Esophagus muscularis mucosa (tissue), 4 donors: ENCODE results near the gene RAB11FIP4. TPM values are rescaled to one million over a fixed set of nuclear protein-coding genes. Genes with fewer than 3 reads are reported as not detected.

Source experiments
- DNase-seq: peaks from one replicate; pipeline ENCODE4 v3.0.0-alpha.2; 2017; ENCODE audit errors: extremely low spot score
- H3K27ac ChIP-seq, 4 donors: fragments of 200-600 bp; sonication (generic); replicated peaks in 1 of 4; 1 replicate in 3 of 4; 2 replicates in 1 of 4; pipeline ENCODE4 v1.5.1; 2016 to 2019; ENCODE audit warnings: mild to moderate bottlenecking in 1 of 4
- H3K27me3 ChIP-seq, 4 donors: fragments of 200-600 bp; sonication (generic); one replicate each; pipeline versions ENCODE4 v1.5.1 to v1.6.0; 2016 to 2019
- H3K36me3 ChIP-seq, 4 donors: fragments of 200-600 bp; sonication (generic); one replicate each; pipeline ENCODE4 v1.5.1; 2016 to 2019
- H3K4me1 ChIP-seq, 4 donors: fragments of 200-600 bp; sonication (generic); one replicate each; pipeline ENCODE4 v1.5.1; 2016 to 2019
- H3K4me3 ChIP-seq, 4 donors: fragments of 200-600 bp; sonication (generic); 1 replicate in 2 of 4; 2 replicates in 2 of 4; pipeline ENCODE4 v1.5.1; 2016 to 2019; ENCODE audit warnings: mild to moderate bottlenecking in 4 of 4, moderate library complexity in 1 of 4
- H3K9me3 ChIP-seq, 4 donors: fragments of 200-600 bp; sonication (generic); 1 replicate in 3 of 4; 2 replicates in 1 of 4; pipeline ENCODE4 v1.5.1; 2016 to 2019
- EP300 ChIP-seq: sonication (generic); formaldehyde crosslinking; IDR thresholded peaks from one replicate; pipeline ENCODE4 v1.6.1; 2017; ENCODE audit warnings: antibody characterized with exemption
- POLR2A ChIP-seq: fragments of 450-650 bp; IDR thresholded peaks from one replicate; pipeline ENCODE4 v1.6.1; 2017; ENCODE audit warnings: antibody characterized with exemption, moderate library complexity, mild to moderate bottlenecking, low read depth
- POLR2AphosphoS5 ChIP-seq, 2 donors: sonication (generic); formaldehyde crosslinking; IDR thresholded peaks; one replicate each; pipeline ENCODE4 v1.6.1; 2017; ENCODE audit warnings: antibody characterized with exemption in 2 of 2
- WGBS: methylation state at CpG from one replicate; pipeline ENCODE4 v1.1.5; 2018; 5-methylcytosine and 5-hydroxymethylcytosine counted together
- intact Hi-C: fragments of 100-400 bp; cut with DNase I; formaldehyde crosslinking; loops from one replicate; pipeline ENCODE4 v1.15.1; 2023
- total RNA-seq, 4 donors: library from RNA; depleted of rRNA; stranded (reverse); fragments of >200 nt; gene quantifications; one replicate each; pipeline versions ENCODE4 v1.1.0 to v1.2.1, GENCODE V29; 2016
- TF ChIP-seq, protein P1 (sequence below), 3 experiments: fragments of 200-600 bp in 2 of 3; fragments of 450-650 bp in 1 of 3; sonication (generic) in 2 of 3; IDR thresholded peaks; one replicate each; pipeline ENCODE4 v1.5.1; 2017 to 2019; ENCODE audit warnings: antibody characterized with exemption in 3 of 3, mild to moderate bottlenecking in 2 of 3, moderate library complexity in 1 of 3

The RAB11FIP4 gene
- total RNA-seq, 4 donors from 2014 or later = 0.75 to 2.3 (median 1.7) TPM

DNA sequence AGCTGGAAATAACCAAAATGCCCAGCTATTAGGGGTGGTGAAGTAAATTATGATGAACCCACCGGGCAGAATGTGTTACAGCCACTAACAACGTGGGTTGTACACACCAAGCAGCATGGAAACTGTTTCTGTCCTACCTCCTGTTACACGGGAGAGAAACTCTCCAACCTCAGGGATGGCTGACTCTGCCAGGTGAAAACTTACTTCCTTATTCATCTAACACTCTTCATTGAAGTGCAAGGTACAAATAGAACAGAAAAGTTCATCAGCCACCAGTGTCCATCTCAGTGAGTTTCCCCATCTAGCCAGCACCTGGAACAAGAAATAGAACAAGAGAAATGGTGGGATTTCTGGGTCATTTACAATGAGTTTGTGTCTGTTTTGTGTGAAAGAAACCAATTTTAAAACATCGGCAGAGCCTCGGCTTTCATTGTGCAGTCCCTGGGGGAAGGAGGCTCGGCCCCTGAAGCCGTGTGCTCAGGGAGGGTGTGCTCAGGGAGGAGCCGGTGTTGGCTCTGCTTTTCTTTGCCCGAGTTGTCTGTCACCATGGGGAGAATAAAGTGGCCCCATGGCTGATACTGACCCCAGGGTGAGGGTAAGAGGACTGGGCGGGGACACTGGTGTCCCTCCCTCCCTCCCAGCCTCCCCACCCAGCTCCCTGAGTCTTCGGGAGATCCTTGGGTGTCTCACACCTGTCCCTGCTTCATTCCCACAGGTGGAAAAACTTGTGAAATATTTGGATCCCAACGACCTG lies 39.8 kb downstream of the RAB11FIP4 start:
- Histone ChIP-seq H3K27ac (no peak overlapping the region), H3K9me3 (no peaks in the 10 kb centered on the region), H3K27me3 (peaks cover 0 to 78% (median 0%) of the 10 kb centered on the region in 4 donors), H3K36me3 (no peaks in the 10 kb centered on the region), H3K4me3 (no peak overlapping the region), H3K4me1 (no peaks in the 10 kb centered on the region)
- no peak for DNase-seq
- WGBS = 52% methylated on average over 12 of the region's 12 CpGs
- intact Hi-C loops = no loop called here
- no peak for TF ChIP-seq POLR2A

DNA sequence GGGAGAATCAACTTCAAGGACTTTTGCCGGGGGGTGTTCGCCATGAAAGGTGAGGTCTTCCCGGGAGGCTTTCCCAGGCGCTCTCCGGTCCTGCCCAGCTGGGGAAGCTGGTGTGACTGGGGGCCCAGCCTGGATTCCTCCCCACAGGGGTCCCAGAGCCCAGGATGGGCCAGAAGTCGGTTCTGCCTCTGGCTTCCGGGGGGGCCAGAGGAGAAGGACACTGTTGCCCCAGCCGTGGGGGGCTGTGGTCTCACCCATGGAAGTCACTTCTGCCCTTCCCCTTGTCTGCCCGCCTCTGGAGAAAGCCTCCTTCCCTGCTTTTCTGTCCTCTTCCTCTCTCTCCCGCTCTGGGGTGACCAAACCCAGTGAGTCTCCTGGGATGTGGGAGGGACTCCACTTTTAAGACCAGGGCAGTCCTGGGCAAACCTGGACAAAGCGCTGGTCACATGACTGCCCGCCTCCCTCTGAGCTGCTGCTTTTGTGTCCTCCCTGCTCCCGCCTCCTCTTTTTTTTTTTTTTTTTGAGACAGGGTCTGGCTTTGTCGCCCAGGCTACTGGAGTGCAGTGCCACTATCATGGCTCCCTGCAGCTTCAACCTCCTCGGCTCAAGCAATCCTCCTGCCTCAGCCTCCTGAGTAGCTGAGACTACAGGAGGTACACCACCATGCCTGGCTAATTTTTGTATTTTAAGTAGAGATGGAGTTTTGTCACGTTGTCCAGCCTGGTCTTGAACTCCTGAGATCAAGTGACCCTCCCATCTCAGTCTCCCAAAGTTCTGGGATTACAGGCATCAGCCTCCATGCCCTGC lies 40.6 kb downstream of the RAB11FIP4 start:
- peaks cover 0 to 74% (median 0%) of the 10 kb centered on the region in 4 donors for H3K27me3 ChIP-seq
- H3K9me3 ChIP-seq = no peaks in the 10 kb centered on the region
- no peaks in the 10 kb centered on the region for H3K36me3 ChIP-seq
- TF ChIP-seq POLR2A (no peak), EP300 (no peak), POLR2AphosphoS5 (IDR thresholded peaks at IDR 0.05) (no peak)
- TF ChIP-seq, protein P1, sequence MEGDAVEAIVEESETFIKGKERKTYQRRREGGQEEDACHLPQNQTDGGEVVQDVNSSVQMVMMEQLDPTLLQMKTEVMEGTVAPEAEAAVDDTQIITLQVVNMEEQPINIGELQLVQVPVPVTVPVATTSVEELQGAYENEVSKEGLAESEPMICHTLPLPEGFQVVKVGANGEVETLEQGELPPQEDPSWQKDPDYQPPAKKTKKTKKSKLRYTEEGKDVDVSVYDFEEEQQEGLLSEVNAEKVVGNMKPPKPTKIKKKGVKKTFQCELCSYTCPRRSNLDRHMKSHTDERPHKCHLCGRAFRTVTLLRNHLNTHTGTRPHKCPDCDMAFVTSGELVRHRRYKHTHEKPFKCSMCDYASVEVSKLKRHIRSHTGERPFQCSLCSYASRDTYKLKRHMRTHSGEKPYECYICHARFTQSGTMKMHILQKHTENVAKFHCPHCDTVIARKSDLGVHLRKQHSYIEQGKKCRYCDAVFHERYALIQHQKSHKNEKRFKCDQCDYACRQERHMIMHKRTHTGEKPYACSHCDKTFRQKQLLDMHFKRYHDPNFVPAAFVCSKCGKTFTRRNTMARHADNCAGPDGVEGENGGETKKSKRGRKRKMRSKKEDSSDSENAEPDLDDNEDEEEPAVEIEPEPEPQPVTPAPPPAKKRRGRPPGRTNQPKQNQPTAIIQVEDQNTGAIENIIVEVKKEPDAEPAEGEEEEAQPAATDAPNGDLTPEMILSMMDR (IDR thresholded peaks at IDR 0.05) = no peak
- DNase-seq = no peak
- peaks cover 0 to under 1% (median 0%) of the 10 kb centered on the region in 4 donors for H3K4me1 ChIP-seq
- no peak overlapping the region for H3K27ac ChIP-seq
- WGBS = 64% methylated on average over 11 of the region's 16 CpGs
- H3K4me3 ChIP-seq = no peak overlapping the region
- intact Hi-C loops = no loop called here

DNA sequence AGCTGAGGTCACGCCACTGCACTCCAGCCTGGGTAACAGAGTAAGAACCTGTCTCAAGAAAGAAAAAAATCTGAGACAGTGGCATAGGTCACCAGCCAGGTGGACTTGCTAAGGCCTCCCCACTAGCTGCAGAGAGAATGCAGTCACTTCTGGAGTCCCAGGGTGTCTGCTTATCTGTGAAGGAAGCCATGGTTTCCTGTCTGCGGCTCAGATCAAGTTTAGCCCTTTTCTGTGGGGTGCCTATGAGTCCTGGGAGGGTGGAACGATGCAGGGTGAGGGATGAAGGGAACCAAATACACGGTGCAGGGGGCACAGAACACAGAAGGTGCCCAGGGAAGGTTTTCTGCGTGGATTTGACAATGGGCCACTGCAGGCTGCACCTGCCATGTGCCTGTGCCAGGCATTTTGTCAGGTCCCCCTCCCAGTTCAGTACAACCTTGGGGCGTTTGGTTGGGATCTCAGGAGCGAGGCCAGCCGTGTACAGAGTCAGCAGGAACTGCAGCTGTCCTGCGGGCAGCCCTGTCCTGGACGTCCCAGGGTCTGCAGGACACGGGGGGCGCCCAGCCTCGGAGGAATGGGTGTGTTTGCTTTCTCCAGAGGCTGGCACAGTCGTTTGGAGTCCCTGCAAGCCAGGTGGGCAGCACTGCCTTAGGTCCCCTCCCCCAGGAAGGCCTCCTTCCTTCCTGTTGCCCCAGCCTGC lies 41.8 kb downstream of the RAB11FIP4 start:
- intact Hi-C loops = no loop called here
- DNase-seq = no peak
- H3K4me3 ChIP-seq = no peak overlapping the region
- peaks cover 0 to 62% (median 0%) of the 10 kb centered on the region in 4 donors for H3K27me3 ChIP-seq
- WGBS = 65% methylated on average over 11 of the region's 14 CpGs
- H3K36me3 ChIP-seq = no peaks in the 10 kb centered on the region
- peaks cover 0 to 7% (median 5%) of the 10 kb centered on the region in 4 donors for H3K4me1 ChIP-seq
- no peak overlapping the region for H3K27ac ChIP-seq
- H3K9me3 ChIP-seq = no peaks in the 10 kb centered on the region
- no peak for TF ChIP-seq EP300

DNA sequence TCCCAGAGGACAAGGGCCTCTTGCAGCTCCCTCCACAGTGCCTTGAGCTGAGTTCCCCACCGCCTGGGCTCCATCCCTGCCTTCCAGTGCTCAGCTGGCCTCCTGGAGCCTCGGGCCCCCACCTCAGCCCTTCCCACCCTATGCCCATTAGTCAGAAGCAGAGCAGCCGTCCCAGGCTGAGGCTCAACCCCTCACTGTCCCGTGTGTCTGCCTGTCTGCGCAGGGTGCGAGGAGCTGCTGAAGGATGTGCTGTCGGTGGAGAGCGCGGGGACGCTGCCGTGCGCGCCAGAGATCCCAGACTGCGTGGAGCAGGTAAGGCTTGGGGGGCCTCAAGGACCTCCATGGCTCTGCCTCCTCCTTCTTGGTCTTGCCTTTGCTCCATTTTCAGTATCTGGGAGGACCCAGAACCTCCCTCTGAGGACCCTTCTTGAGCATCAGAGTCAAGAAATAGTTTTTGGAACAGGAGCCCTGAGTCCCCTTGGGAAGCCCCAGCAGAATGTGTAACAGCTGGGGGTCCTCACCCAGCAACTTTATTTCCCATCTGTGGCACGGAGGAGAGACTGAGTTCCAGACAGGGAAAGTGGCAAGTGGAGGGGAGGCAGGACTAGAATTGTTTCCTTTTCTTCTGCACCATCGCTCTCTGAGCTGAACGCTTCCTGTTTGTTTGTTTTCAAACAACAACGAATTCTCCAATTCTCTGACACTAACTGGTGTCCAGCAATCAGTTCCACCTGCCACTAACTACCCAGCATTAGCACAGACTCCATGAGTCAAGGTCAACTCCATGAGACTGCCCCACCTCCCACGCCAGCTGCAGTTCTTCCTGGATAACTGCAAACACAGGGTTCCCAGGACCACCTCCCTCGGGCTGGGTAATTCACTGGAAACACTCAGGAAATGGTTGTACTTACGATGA lies 42.6 kb downstream of the RAB11FIP4 start:
- H3K4me1 ChIP-seq = peaks cover 0 to 7% (median 5%) of the 10 kb centered on the region in 4 donors
- H3K27me3 ChIP-seq = peaks cover 0 to 54% (median 0%) of the 10 kb centered on the region in 4 donors
- WGBS = 68% methylated on average over 17 of the region's 21 CpGs
- H3K36me3 ChIP-seq = no peaks in the 10 kb centered on the region
- H3K27ac ChIP-seq = no peak overlapping the region
- no peak overlapping the region for H3K4me3 ChIP-seq
- TF ChIP-seq POLR2A (no peak), POLR2AphosphoS5 (IDR thresholded peaks at IDR 0.05) (no peak), EP300 (no peak)
- TF ChIP-seq, protein P1 (IDR thresholded peaks at IDR 0.05) = no peak
- H3K9me3 ChIP-seq = no peaks in the 10 kb centered on the region
- intact Hi-C loops = no loop called here
- no peak for DNase-seq

DNA sequence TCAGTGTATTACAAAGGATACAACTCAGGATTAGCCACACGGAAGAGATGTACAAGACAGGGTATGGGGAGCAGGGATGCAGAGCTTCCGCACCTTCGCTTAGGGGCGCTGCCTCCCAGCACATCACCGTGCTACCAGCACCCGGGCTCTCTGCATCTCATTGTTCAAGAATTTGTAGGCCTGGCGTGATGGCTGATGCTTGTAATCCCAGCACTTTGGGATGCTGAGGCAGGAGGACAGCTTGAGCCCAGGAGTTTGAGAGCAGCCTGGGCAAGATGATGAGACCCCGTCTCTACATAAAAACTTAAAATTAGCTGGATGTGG lies 43.2 kb downstream of the RAB11FIP4 start:
- Histone ChIP-seq H3K4me3 (no peak overlapping the region), H3K9me3 (no peaks in the 10 kb centered on the region), H3K27ac (no peak overlapping the region), H3K27me3 (peaks cover 0 to 48% (median 0%) of the 10 kb centered on the region in 4 donors), H3K36me3 (no peaks in the 10 kb centered on the region), H3K4me1 (peaks cover 0 to 7% (median 5%) of the 10 kb centered on the region in 4 donors)
- no peak for DNase-seq
- 90% methylated on average over 8 of the region's 8 CpGs for WGBS
- intact Hi-C loops = loop anchor here (5.0 kb wide), 1 partner anchor 423 kb away; the partner anchor contains the start of gene COPRS
- TF ChIP-seq, protein P1 (IDR thresholded peaks at IDR 0.05) = no peak
- TF ChIP-seq EP300 = no peak
- no peak for TF ChIP-seq POLR2A
- no peak for TF ChIP-seq POLR2AphosphoS5 (IDR thresholded peaks at IDR 0.05)
